A549 treated with Hydrocortisone at 1 μM for 4 hours (cell line): ENCODE data around the gene MXD3. TPM values are rescaled to one million over a fixed set of nuclear protein-coding genes. Genes with fewer than 3 reads are reported as not detected.

Experiments used
- total RNA-seq: library from RNA; stranded (reverse); fragments of 200-300 nt; extraction: Qiagen RNA extraction; gene quantifications from 5 replicates; pipeline ENCODE4 v1.2.3, GENCODE V29; 2022

Gene MXD3
- 11.9 to 20.1 TPM (median 18.7 TPM) in 5 replicates for total RNA-seq

GRCh38 chr5:177311723-177312648 lies at the start of gene MXD3:
TSS of gene MXD3 (minus strand) at chr5:177311898. CDS start at chr5:177311830, 68 bp downstream.

GRCh38 chr5:177357459-177358351 lies 46.0 kb upstream of the MXD3 start, which contains the start of gene RGS14:
TSS of gene RGS14 (plus strand) at chr5:177357924. CDS start at chr5:177358025, 101 bp downstream.

GRCh38 chr5:177351392-177352329 lies 40.0 kb upstream of the MXD3 start, which contains the start of gene LMAN2:
TSS of gene LMAN2 (minus strand) at chr5:177351668. CDS start at chr5:177351647, 21 bp downstream.

GRCh38 chr5:177303121-177303924 lies 8.4 kb downstream of the MXD3 start, which contains the start of the genes PRELID1 and RAB24:
TSS of gene PRELID1 (plus strand) at chr5:177303799. CDS start at chr5:177303986, 187 bp downstream.
TSS of gene RAB24 (minus strand) at chr5:177303719. CDS start at chr5:177303288, 431 bp downstream.

Other genes starting within 250 kb of the MXD3 start
- 18.9 to 22.4 TPM (median 21.7 TPM) in 5 replicates for gene FGFR4, start 225.0 kb downstream of the MXD3 start, total RNA-seq
- gene NSD1, start 178.1 kb downstream of the MXD3 start, total RNA-seq = 17.1 to 25.5 TPM (median 19.8 TPM) in 5 replicates
- gene RAB24, start 8.2 kb downstream of the MXD3 start, total RNA-seq = 20.6 to 25.3 TPM (median 24.0 TPM) in 5 replicates
- 270 to 377 TPM (median 369 TPM) in 5 replicates for gene PRELID1, start 8.1 kb downstream of the MXD3 start, total RNA-seq
- 185 to 298 TPM (median 190 TPM) in 5 replicates for gene LMAN2, start 39.8 kb upstream of the MXD3 start, total RNA-seq
- 3.0 to 5.8 TPM (median 5.6 TPM) in 5 replicates for gene RGS14, start 46.0 kb upstream of the MXD3 start, total RNA-seq
- not detected in 5 replicates for gene SLC34A1, start 72.5 kb upstream of the MXD3 start, total RNA-seq
- gene PFN3, start 88.8 kb upstream of the MXD3 start, total RNA-seq = not detected in 5 replicates
- gene F12, start 97.7 kb upstream of the MXD3 start, total RNA-seq = 14.2 to 24.1 TPM (median 22.1 TPM) in 5 replicates
- gene GRK6, start 114.8 kb upstream of the MXD3 start, total RNA-seq = 23.1 to 27.6 TPM (median 26.2 TPM) in 5 replicates
- gene PRR7, start 134.9 kb upstream of the MXD3 start, total RNA-seq = 11.3 to 32.8 TPM (median 30.9 TPM) in 5 replicates
- gene DBN1, start 161.7 kb upstream of the MXD3 start, total RNA-seq = 54.3 to 70.9 TPM (median 65.2 TPM) in 5 replicates
- gene PDLIM7, start 185.7 kb upstream of the MXD3 start, total RNA-seq = 68.0 to 88.6 TPM (median 79.2 TPM) in 5 replicates
- gene DOK3, start 197.9 kb upstream of the MXD3 start, total RNA-seq = 2.7 to 6.1 TPM (median 3.8 TPM) in 5 replicates
- 95.4 to 135 TPM (median 109 TPM) in 5 replicates for gene DDX41, start 205.1 kb upstream of the MXD3 start, total RNA-seq
- 19.3 to 27.3 TPM (median 25.0 TPM) in 5 replicates for gene FAM193B, start 242.7 kb upstream of the MXD3 start, total RNA-seq